Measurements from ENCODE around the gene ACADSB.

Gene ACADSB

DNA sequence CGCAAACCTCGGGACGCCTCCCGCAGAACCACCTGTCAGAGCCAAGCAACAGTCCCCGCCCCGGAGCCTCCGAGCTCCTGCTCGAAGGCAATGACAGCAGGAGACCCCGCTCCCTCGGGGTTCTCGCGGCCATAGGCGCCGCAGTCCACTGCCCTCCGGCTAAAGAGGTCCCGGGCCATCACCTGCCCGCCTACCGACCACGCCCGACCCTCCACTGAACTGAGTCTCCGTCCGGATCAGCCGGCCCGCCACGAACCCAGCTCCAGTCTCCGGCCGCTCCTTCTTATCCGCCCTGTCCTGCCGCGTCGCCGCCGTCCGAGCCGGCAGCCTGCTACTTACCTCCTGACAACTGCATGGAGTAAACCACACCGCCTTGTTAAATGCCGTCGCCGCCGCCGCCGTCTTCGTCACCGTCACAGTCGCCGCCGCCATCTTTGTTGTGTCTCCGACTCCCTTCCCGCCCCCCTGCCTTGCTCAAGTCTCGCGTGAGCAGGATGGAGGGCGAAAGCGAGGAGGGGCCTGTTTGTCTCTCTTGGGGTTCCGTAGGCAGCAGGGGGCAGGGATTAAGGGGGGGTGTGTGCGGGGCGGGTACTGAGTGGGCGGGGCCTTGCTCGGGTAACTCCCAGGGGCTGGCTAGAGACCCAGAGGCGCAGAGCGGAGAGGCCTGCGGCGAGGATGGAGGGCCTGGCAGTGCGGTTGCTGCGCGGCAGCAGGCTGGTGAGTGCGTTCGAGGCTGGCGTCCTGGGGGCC lies at the start of gene ACADSB, which contains the start of gene IKZF5:
TSS of gene ACADSB (plus strand) at position 652 of the 750 bp plus-strand sequence. CDS start at position 676, 24 bp downstream.
TSS of gene IKZF5 (minus strand) at position 441 of the 750 bp plus-strand sequence. CDS start 10,170 bp downstream, outside the sequence.
- DNase-seq (ENCODE audit: low read depth): peak; percentile 99
- TF ChIP-seq, protein P1, sequence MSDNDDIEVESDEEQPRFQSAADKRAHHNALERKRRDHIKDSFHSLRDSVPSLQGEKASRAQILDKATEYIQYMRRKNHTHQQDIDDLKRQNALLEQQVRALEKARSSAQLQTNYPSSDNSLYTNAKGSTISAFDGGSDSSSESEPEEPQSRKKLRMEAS (IDR thresholded peaks at IDR 0.05; ENCODE audit: low read depth, low read length): peak; percentile 72; the same call in 1 of the 2 replicates
- TF ChIP-seq POLR2A (IDR thresholded peaks at IDR 0.05; ENCODE audit: extremely low read depth, insufficient read length) (peak; percentile 97), MYC (IDR thresholded peaks at IDR 0.05; ENCODE audit: low read depth, low read length) (peak; percentile 66)
- TF ChIP-seq, protein P2, sequence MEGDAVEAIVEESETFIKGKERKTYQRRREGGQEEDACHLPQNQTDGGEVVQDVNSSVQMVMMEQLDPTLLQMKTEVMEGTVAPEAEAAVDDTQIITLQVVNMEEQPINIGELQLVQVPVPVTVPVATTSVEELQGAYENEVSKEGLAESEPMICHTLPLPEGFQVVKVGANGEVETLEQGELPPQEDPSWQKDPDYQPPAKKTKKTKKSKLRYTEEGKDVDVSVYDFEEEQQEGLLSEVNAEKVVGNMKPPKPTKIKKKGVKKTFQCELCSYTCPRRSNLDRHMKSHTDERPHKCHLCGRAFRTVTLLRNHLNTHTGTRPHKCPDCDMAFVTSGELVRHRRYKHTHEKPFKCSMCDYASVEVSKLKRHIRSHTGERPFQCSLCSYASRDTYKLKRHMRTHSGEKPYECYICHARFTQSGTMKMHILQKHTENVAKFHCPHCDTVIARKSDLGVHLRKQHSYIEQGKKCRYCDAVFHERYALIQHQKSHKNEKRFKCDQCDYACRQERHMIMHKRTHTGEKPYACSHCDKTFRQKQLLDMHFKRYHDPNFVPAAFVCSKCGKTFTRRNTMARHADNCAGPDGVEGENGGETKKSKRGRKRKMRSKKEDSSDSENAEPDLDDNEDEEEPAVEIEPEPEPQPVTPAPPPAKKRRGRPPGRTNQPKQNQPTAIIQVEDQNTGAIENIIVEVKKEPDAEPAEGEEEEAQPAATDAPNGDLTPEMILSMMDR (IDR thresholded peaks at IDR 0.05; ENCODE audit: low read depth, low read length): no peak
- peak within 1 kb of the TSS; percentile 92 for H3K4me3 ChIP-seq (ENCODE audit: low read depth, low read length)

DNA sequence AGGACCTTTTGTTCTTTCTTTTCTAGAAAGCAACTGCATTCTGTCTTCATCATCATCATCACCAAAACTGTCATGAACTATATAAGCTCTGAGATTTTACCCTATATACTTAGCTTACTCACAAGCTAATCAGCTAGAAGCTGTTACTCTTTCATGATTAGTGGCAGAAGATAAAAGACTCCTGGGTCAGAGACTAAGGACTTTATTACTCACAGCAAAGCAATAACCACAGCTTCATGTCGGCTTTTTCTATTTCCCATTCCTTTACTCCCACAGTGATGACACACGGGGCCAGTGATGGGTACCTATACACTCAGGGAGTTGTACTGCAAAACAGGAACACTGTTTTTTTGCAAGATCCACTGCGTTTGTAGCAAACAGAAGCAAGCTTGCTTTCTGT lies 46.4 kb upstream of the ACADSB start:
- no peak overlapping the region for H3K4me3 ChIP-seq (ENCODE audit: low read depth, low read length)
- TF ChIP-seq, protein P2 (IDR thresholded peaks at IDR 0.05; ENCODE audit: low read depth, low read length): no peak
- TF ChIP-seq MYC (IDR thresholded peaks at IDR 0.05; ENCODE audit: low read depth, low read length) (no peak), POLR2A (IDR thresholded peaks at IDR 0.05; ENCODE audit: extremely low read depth, insufficient read length) (no peak)
- TF ChIP-seq, protein P1 (IDR thresholded peaks at IDR 0.05; ENCODE audit: low read depth, low read length): no peak
- no peak for DNase-seq (ENCODE audit: low read depth)

DNA sequence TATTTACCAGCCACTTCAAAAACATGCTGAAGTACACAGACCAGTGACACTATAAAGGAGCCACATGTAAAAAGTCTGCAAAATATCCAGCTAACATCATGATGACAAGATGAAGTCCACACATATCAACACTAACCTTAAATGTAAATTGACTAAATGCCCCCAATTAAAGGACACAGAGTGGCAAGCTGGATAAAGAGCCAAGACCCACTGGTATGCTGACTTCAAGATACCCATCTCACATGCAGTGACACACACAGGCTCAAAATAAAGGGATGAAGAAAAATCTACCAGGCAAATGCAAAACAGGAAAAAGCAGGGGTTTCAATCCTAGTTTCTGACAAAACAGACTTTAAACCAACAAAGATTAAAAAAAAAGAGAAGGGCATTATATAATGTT lies 41.9 kb upstream of the ACADSB start:
- TF ChIP-seq MYC (IDR thresholded peaks at IDR 0.05; ENCODE audit: low read depth, low read length): no peak
- no peak for TF ChIP-seq POLR2A (IDR thresholded peaks at IDR 0.05; ENCODE audit: extremely low read depth, insufficient read length)
- TF ChIP-seq, protein P1 (IDR thresholded peaks at IDR 0.05; ENCODE audit: low read depth, low read length): no peak
- TF ChIP-seq, protein P2 (IDR thresholded peaks at IDR 0.05; ENCODE audit: low read depth, low read length): no peak
- no peak overlapping the region for H3K4me3 ChIP-seq (ENCODE audit: low read depth, low read length)
- no peak for DNase-seq (ENCODE audit: low read depth)

DNA sequence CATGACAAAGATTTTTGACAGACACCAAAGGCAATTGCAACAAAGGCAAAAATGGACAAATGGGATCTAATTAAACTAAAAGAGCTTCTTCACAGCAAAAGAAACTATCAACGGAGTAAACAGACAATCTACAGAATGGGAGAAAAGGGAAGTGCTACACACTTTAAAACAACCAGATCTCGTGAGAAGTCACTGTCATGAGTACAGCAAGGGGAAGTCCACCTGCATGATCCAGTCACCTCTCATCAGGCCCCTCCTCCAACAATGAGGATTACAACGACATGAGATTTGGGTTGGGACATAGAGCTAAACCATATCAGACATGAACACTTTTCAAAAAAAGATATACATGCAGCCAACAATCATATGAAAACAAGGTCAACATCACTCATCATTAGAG lies 40.1 kb upstream of the ACADSB start:
- no peak overlapping the region for H3K4me3 ChIP-seq (ENCODE audit: low read depth, low read length)
- no peak for DNase-seq (ENCODE audit: low read depth)
- TF ChIP-seq POLR2A (IDR thresholded peaks at IDR 0.05; ENCODE audit: extremely low read depth, insufficient read length) (no peak), MYC (IDR thresholded peaks at IDR 0.05; ENCODE audit: low read depth, low read length) (no peak)
- TF ChIP-seq, protein P1 (IDR thresholded peaks at IDR 0.05; ENCODE audit: low read depth, low read length): no peak
- TF ChIP-seq, protein P2 (IDR thresholded peaks at IDR 0.05; ENCODE audit: low read depth, low read length): no peak

DNA sequence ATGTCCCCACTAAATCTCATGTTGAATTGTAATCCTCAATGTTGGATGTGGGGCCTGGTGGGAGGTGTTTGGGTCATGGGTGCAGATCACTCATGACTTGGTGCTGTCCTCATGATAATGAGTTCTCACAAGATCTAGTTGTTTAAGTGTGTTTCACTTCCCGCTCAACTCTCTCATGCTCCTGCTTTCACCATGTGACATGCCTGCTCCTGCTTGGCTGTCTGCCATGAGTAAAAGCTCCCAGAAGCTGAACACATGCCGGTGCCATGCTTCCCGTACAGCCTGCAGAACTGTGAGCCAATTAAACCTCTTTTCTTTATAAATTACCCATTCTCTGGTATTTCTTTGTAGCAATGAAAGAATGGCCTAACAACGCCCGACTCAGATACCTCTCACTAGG lies 34.8 kb upstream of the ACADSB start:
- no peak for DNase-seq (ENCODE audit: low read depth)
- TF ChIP-seq, protein P2 (IDR thresholded peaks at IDR 0.05; ENCODE audit: low read depth, low read length): no peak
- TF ChIP-seq, protein P1 (IDR thresholded peaks at IDR 0.05; ENCODE audit: low read depth, low read length): no peak
- TF ChIP-seq MYC (IDR thresholded peaks at IDR 0.05; ENCODE audit: low read depth, low read length) (no peak), POLR2A (IDR thresholded peaks at IDR 0.05; ENCODE audit: extremely low read depth, insufficient read length) (no peak)
- H3K4me3 ChIP-seq (ENCODE audit: low read depth, low read length): no peak overlapping the region

Data from NB4 (cell line).